Endodermal cell (in vitro differentiated cells): Measurements from ENCODE around the gene RAB4B. TPM values are rescaled to one million over a fixed set of nuclear protein-coding genes. Genes with fewer than 3 reads are reported as not detected.

ENCODE experiments used
- DNase-seq: peaks from one replicate; pipeline ENCODE4 v3.0.0-alpha.2; 2017
- H3K27ac ChIP-seq: 2 replicates; pipeline ENCODE4 v1.5.1; 2013; ENCODE audit warnings: mild to moderate bottlenecking, low read depth, low read length, moderate library complexity
- H3K27me3 ChIP-seq: 2 replicates; pipeline ENCODE4 v1.6.1; 2013; ENCODE audit warnings: mild to moderate bottlenecking, low read length, moderate library complexity; ENCODE audit not compliant: insufficient read depth, control insufficient read depth, poor library complexity, severe bottlenecking
- H3K36me3 ChIP-seq: 2 replicates; pipeline ENCODE4 v1.7.0; 2013; ENCODE audit warnings: mild to moderate bottlenecking, low read length, moderate library complexity; ENCODE audit not compliant: control insufficient read depth, insufficient read depth
- H3K4me1 ChIP-seq: one replicate; pipeline ENCODE4 v1.7.0; 2013; ENCODE audit warnings: low read length; ENCODE audit not compliant: control insufficient read depth, insufficient read depth
- H3K4me3 ChIP-seq: 2 replicates; pipeline ENCODE4 v1.5.1; 2013; ENCODE audit warnings: mild to moderate bottlenecking, low read length, moderate library complexity
- H3K9ac ChIP-seq: 2 replicates; pipeline ENCODE4 v1.6.1; 2013; ENCODE audit warnings: mild to moderate bottlenecking, low read length, moderate library complexity; ENCODE audit not compliant: poor library complexity, severe bottlenecking; ENCODE audit errors: extremely low read depth
- H3K9me3 ChIP-seq: 2 replicates; pipeline ENCODE4 v1.6.1; 2013; ENCODE audit warnings: mild to moderate bottlenecking, low read length, moderate library complexity; ENCODE audit not compliant: control insufficient read depth
- H3K27ac Mint-ChIP-seq: 2 replicates; pipeline ENCODE4 v1.8.0; 2020; ENCODE audit warnings: mixed read lengths
- H3K27me3 Mint-ChIP-seq: 2 replicates; pipeline ENCODE4 v1.8.0; 2021; ENCODE audit warnings: mild to moderate bottlenecking, mixed read lengths; ENCODE audit not compliant: insufficient read depth
- H3K36me3 Mint-ChIP-seq: 2 replicates; pipeline ENCODE4 v1.8.0; 2020; ENCODE audit warnings: low read depth, mixed read lengths
- H3K4me1 Mint-ChIP-seq: 2 replicates; pipeline ENCODE4 v1.8.0; 2020; ENCODE audit warnings: mixed read lengths
- H3K4me3 Mint-ChIP-seq: 2 replicates; pipeline ENCODE4 v1.8.0; 2020; ENCODE audit warnings: mild to moderate bottlenecking, moderate library complexity, mixed read lengths
- H3K9me3 Mint-ChIP-seq: 2 replicates; pipeline ENCODE4 v1.8.0; 2020; ENCODE audit warnings: mild to moderate bottlenecking, mixed read lengths
- WGBS, 2 experiments: methylation state at CpG; one replicate each; pipeline versions ENCODE4 v1.1.5 to v1.1.7; 2013; ENCODE audit warnings: missing lambda C conversion rate in 2 of 2, mixed read lengths in 1 of 2; ENCODE audit not compliant: insufficient coverage in 1 of 2, insufficient read length in 1 of 2; 5-methylcytosine and 5-hydroxymethylcytosine counted together
- total RNA-seq, 2 donors: library from RNA; stranded (reverse); fragmentation: NEBNext Ultra II Directional in 1 of 2; extraction: Animal tissue kit (Norgen Biotek cat#: 25700) in 1 of 2; gene quantifications; 2 replicates in 1 of 2; 3 replicates in 1 of 2; pipeline ENCODE4 v1.2.1, GENCODE V29; 2021
- TF ChIP-seq, protein P1 (sequence below): fragments of 200-600 bp; sonication (generic); conservative IDR thresholded peaks from 2 replicates; pipeline ENCODE4 v1.5.0; 2021; ENCODE audit warnings: antibody characterized with exemption, mild to moderate bottlenecking

The RAB4B gene
- total RNA-seq, 2 donors from 2014 or later = 29.2 to 34.1 TPM

DNA sequence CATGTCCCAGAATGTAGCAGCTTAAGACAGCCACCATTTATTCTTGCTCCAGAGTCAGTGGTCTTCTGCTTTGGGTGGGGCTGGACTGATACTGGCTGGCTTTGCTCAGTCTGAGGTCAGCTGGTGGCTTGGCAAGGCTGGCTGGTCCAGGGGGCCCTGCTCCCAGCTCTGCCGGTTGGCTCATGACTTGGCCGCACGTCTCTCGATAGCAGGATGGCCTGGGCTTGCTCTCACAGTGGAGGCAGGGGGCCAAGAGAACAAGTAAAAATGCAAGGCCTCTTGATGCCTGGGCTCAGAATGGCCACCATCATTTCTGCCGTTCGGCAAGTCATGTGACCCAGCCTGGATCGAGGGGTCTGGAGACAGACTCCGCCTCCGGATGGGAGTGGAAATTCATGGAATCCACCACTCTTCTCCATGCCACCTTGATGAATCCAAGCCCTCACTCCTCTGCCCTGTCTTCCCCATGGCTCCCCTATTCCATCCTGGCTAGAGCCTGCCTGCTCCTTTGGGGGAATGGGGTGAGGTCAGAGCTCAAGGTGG, 40.9 kb upstream of the RAB4B start:
- 91 to 94% methylated on average over 6 to 9 of the region's 9 CpGs for WGBS, 2 experiments
- Histone ChIP-seq H3K4me1 (no peaks in the 10 kb centered on the region), H3K27me3 (no peaks in the 10 kb centered on the region), H3K9me3 (no peaks in the 10 kb centered on the region), H3K36me3 (peaks cover 53% of the 10 kb centered on the region), H3K9ac (no peak overlapping the region), H3K27ac (no peak overlapping the region), H3K4me3 (no peak overlapping the region)
- H3K27ac Mint-ChIP-seq = no peak overlapping the region
- no peaks in the 10 kb centered on the region for H3K4me1 Mint-ChIP-seq
- H3K4me3 Mint-ChIP-seq = no peak overlapping the region
- TF ChIP-seq, protein P1, sequence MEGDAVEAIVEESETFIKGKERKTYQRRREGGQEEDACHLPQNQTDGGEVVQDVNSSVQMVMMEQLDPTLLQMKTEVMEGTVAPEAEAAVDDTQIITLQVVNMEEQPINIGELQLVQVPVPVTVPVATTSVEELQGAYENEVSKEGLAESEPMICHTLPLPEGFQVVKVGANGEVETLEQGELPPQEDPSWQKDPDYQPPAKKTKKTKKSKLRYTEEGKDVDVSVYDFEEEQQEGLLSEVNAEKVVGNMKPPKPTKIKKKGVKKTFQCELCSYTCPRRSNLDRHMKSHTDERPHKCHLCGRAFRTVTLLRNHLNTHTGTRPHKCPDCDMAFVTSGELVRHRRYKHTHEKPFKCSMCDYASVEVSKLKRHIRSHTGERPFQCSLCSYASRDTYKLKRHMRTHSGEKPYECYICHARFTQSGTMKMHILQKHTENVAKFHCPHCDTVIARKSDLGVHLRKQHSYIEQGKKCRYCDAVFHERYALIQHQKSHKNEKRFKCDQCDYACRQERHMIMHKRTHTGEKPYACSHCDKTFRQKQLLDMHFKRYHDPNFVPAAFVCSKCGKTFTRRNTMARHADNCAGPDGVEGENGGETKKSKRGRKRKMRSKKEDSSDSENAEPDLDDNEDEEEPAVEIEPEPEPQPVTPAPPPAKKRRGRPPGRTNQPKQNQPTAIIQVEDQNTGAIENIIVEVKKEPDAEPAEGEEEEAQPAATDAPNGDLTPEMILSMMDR = no peak
- no peaks in the 10 kb centered on the region for H3K9me3 Mint-ChIP-seq
- H3K36me3 Mint-ChIP-seq = peaks cover 61% of the 10 kb centered on the region
- DNase-seq = no peak
- H3K27me3 Mint-ChIP-seq = no peaks in the 10 kb centered on the region

- H3K9me3 Mint-ChIP-seq = no peaks in the 10 kb centered on the region
- H3K27ac ChIP-seq = peak overlapping the region; percentile 70
- WGBS, 2 experiments = 89 to 95% methylated on average over 21 to 22 of the region's 22 CpGs
- no peaks in the 10 kb centered on the region for H3K27me3 ChIP-seq
- no peaks in the 10 kb centered on the region for H3K4me1 ChIP-seq
- no peak overlapping the region for H3K4me3 Mint-ChIP-seq
- peaks cover 43% of the 10 kb centered on the region for H3K36me3 Mint-ChIP-seq
- no peaks in the 10 kb centered on the region for H3K9me3 ChIP-seq
- TF ChIP-seq, protein P1 = no peak
- no peaks in the 10 kb centered on the region for H3K27me3 Mint-ChIP-seq
- H3K27ac Mint-ChIP-seq = peak overlapping the region; percentile 10
- no peaks in the 10 kb centered on the region for H3K4me1 Mint-ChIP-seq
- peaks cover 35% of the 10 kb centered on the region for H3K36me3 ChIP-seq
- no peak overlapping the region for H3K9ac ChIP-seq
- H3K4me3 ChIP-seq = no peak overlapping the region
- no peak for DNase-seq
Measured at GRCh38 chr19:40739030-40739839, 38.8 kb upstream of the RAB4B start.

- Histone ChIP-seq H3K27me3 (no peaks in the 10 kb centered on the region), H3K4me1 (no peaks in the 10 kb centered on the region), H3K9ac (no peak overlapping the region), H3K36me3 (peaks cover 28% of the 10 kb centered on the region), H3K9me3 (no peaks in the 10 kb centered on the region), H3K27ac (peak overlapping the region; percentile 72), H3K4me3 (no peak overlapping the region)
- 89 to 92% methylated on average over 9 to 16 of the region's 16 CpGs for WGBS, 2 experiments
- Mint-ChIP-seq H3K4me3 (no peak overlapping the region), H3K9me3 (no peaks in the 10 kb centered on the region), H3K27me3 (no peaks in the 10 kb centered on the region), H3K4me1 (peaks cover 3% of the 10 kb centered on the region), H3K36me3 (peaks cover 37% of the 10 kb centered on the region), H3K27ac (no peak overlapping the region)
- no peak for DNase-seq
- TF ChIP-seq, protein P1 = no peak
Measured at GRCh38 chr19:40739871-40740703, 38.0 kb upstream of the RAB4B start.
